GM12878 (cell line): ENCODE measurements around the gene PDE11A. TPM values are rescaled to one million over a fixed set of nuclear protein-coding genes. Genes with fewer than 3 reads are reported as not detected.

ENCODE experiments used
- ATAC-seq: fragments of 200-7000 bp; cut with Tn5 transposase; 3 replicates; pipeline ENCODE4 v1.9.1; 2020; ENCODE audit warnings: mild to moderate bottlenecking, moderate library complexity
- BruUV-seq: library from RNA; stranded (reverse); fragments of 400-500 nt; replicated peaks from 2 replicates; lab custom pipeline; 2021; lab: Mats Ljungman, UMichigan
- CTCF ChIA-PET: fragments of 300-600 bp; sonication (Branson Sonifier 250); formaldehyde crosslinking; extraction: SDS; loops from one replicate; lab custom pipeline; 2021; ENCODE audit warnings: inconsistent platforms; lab: Yijun Ruan, JAX
- POLR2A ChIA-PET: fragments of 350-600 bp; formaldehyde crosslinking; extraction: SDS; loops from one replicate; lab custom pipeline; 2021; ENCODE audit warnings: inconsistent platforms; lab: Charles Lee
- RAD21 ChIA-PET: fragments of 300-600 bp; sonication (Branson Sonifier 250); formaldehyde crosslinking; loops from one replicate; lab custom pipeline; 2023; ENCODE audit warnings: antibody characterized with exemption; ENCODE audit not compliant: unreplicated experiment; lab: Charles Lee
- SMC1A ChIA-PET: fragments of 300-600 bp; sonication (Branson Sonifier 250); formaldehyde crosslinking; loops from one replicate; lab custom pipeline; 2023; ENCODE audit not compliant: unreplicated experiment, uncharacterized antibody; lab: Charles Lee
- DNase-seq: peaks from one replicate; pipeline ENCODE4 v3.0.0-alpha.2; 2011; ENCODE audit warnings: low read depth, low spot score
- FAIRE-seq: peaks from 3 replicates; lab custom pipeline; 2011; peaks lifted over from hg19 to GRCh38; lab: Jason Lieb, UNC
- H2AFZ ChIP-seq: 2 replicates; pipeline ENCODE4 v1.6.0; 2011; ENCODE audit warnings: low read depth, low read length, control low read depth; ENCODE audit not compliant: control insufficient read depth
- H3K27ac ChIP-seq: 2 replicates; pipeline ENCODE4 v1.5.1; 2011; ENCODE audit warnings: control low read depth; ENCODE audit not compliant: control insufficient read depth, insufficient read depth
- H3K27me3 ChIP-seq, 2 experiments: replicated peaks in 1 of 2; 2 replicates each; pipeline versions ENCODE4 v1.6.0 to v1.6.1; 2011; ENCODE audit warnings: low read length in 1 of 2; ENCODE audit not compliant: control insufficient read depth in 2 of 2, insufficient read depth in 2 of 2
- H3K36me3 ChIP-seq, 2 experiments: 2 replicates each; pipeline ENCODE4 v1.5.1; 2011; ENCODE audit warnings: low read length in 1 of 2; ENCODE audit not compliant: control insufficient read depth in 2 of 2, insufficient read depth in 2 of 2
- H3K4me1 ChIP-seq: 2 replicates; pipeline ENCODE4 v1.6.1; 2011; ENCODE audit warnings: mild to moderate bottlenecking, low read length, moderate library complexity, mixed read lengths; ENCODE audit not compliant: control insufficient read depth, insufficient read depth
- H3K4me2 ChIP-seq: 2 replicates; pipeline ENCODE4 v1.6.0; 2011; ENCODE audit warnings: control low read depth; ENCODE audit not compliant: control insufficient read depth, insufficient read depth
- H3K4me3 ChIP-seq: fragments of 200-600 bp; sonication (generic); 2 replicates; pipeline ENCODE4 v1.5.1; 2016
- H3K79me2 ChIP-seq: 2 replicates; pipeline ENCODE4 v1.6.0; 2011; ENCODE audit warnings: low read length; ENCODE audit not compliant: control insufficient read depth, insufficient read depth
- H3K9ac ChIP-seq: 2 replicates; pipeline ENCODE4 v1.8.0; 2011; ENCODE audit warnings: low read length, control low read depth, mixed read lengths; ENCODE audit not compliant: control insufficient read depth, insufficient read depth
- H3K9me3 ChIP-seq: replicated peaks from 3 replicates; pipeline ENCODE4 v1.5.1; 2011; ENCODE audit warnings: mild to moderate bottlenecking, low read length; ENCODE audit not compliant: control insufficient read depth, insufficient read depth
- H4K20me1 ChIP-seq: 2 replicates; pipeline ENCODE4 v1.6.0; 2011; ENCODE audit not compliant: control insufficient read depth, insufficient read depth
- IKZF2 ChIP-seq, 2 experiments: fragments of 450-650 bp; IDR thresholded peaks; 2 replicates each; pipeline ENCODE4 v1.6.1; 2017; ENCODE audit warnings: mild to moderate bottlenecking in 2 of 2, moderate library complexity in 2 of 2
- KDM1A ChIP-seq: fragments of 200-600 bp; sonication (generic); IDR thresholded peaks from 2 replicates; pipeline ENCODE4 v1.6.1; 2016; ENCODE audit warnings: borderline replicate concordance
- LARP7 ChIP-seq: fragments of 450-650 bp; IDR thresholded peaks from 2 replicates; pipeline ENCODE4 v1.6.1; 2017; ENCODE audit warnings: mild to moderate bottlenecking
- POLR2AphosphoS5 ChIP-seq: IDR thresholded peaks from 2 replicates; pipeline ENCODE4 v1.6.1; 2011; ENCODE audit warnings: mild to moderate bottlenecking, low read length, inconsistent platforms
- REST ChIP-seq: IDR thresholded peaks from 2 replicates; pipeline ENCODE4 v1.6.1; 2012; ENCODE audit warnings: mild to moderate bottlenecking, low read depth, low read length
- RUNX3 ChIP-seq: IDR thresholded peaks from 2 replicates; pipeline ENCODE4 v1.6.1; 2012; ENCODE audit warnings: low read length, inconsistent platforms
- SKIL ChIP-seq: fragments of 450-650 bp; IDR thresholded peaks from 2 replicates; pipeline ENCODE4 v1.6.1; 2017; ENCODE audit warnings: mild to moderate bottlenecking, low read depth, inconsistent platforms; ENCODE audit not compliant: poor library complexity, severe bottlenecking
- SPI1 ChIP-seq: IDR thresholded peaks from 2 replicates; pipeline ENCODE4 v1.6.1; 2011; ENCODE audit warnings: low read depth, mild to moderate bottlenecking, low read length, moderate library complexity, borderline replicate concordance; ENCODE audit not compliant: insufficient read depth
- TCF12 ChIP-seq: IDR thresholded peaks from 2 replicates; pipeline ENCODE4 v1.6.1; 2011; ENCODE audit warnings: low read depth, mild to moderate bottlenecking, low read length
- YY1 ChIP-seq: IDR thresholded peaks from 2 replicates; pipeline ENCODE4 v1.6.1; 2011; ENCODE audit warnings: low read depth, mild to moderate bottlenecking, low read length
- WGBS: methylation state at CpG from one replicate; pipeline ENCODE4 v1.1.6; 2016; ENCODE audit warnings: low lambda C conversion rate; ENCODE audit not compliant: insufficient replicate concordance, insufficient coverage; ENCODE audit errors: missing lambda C conversion rate; 5-methylcytosine and 5-hydroxymethylcytosine counted together
- in situ Hi-C: fragments of 300-500 bp; cut with MboI; formaldehyde crosslinking; loops from 9 replicates; pipeline ENCODE4 v1.14.3; 2018; ENCODE audit warnings: mixed read lengths
- intact Hi-C: fragments of 100-400 bp; cut with micrococcal nuclease; formaldehyde crosslinking; loops from one replicate; pipeline ENCODE4 v1.14.2; 2022; ENCODE audit not compliant: unreplicated experiment
- polyA plus RNA-seq, 11 experiments: library from polyadenylated mRNA; depleted of rRNA in 4 of 11; unstranded in 6 of 11; stranded (reverse) in 5 of 11; fragments of >200 nt; fragmentation: Nextera tagmentation in 4 of 11; fragmentation: Illumina TruSeq in 1 of 11; extraction: Ambion mirVana in 4 of 11; extraction: Trizol in 1 of 11; gene quantifications; 1 replicate in 1 of 11; 2 replicates in 10 of 11; pipeline versions ENCODE4 v1.2.1 to v1.2.3, GENCODE V29; 2011 to 2016; ENCODE audit warnings: inconsistent platforms in 2 of 11, missing spikeins in 2 of 11, low read depth in 1 of 11
- total RNA-seq, 4 experiments: library from RNA; depleted of rRNA in 3 of 4; stranded (reverse); fragments of >200 nt in 3 of 4; fragmentation: Illumina TruSeq in 1 of 4; extraction: Trizol in 1 of 4; gene quantifications; 2 replicates each; pipeline versions ENCODE4 v1.2.1 to v1.2.3, GENCODE V29; 2013 to 2021
- TF ChIP-seq, protein P1 (sequence below): fragments of 150-350 bp; IDR thresholded peaks from 2 replicates; pipeline ENCODE4 v1.6.1; 2014; ENCODE audit warnings: mild to moderate bottlenecking, low read depth, low read length

The PDE11A gene
- total and polyA plus RNA-seq, 10 of the 15 experiments (the other 5 are each of a cell fraction or from before 2014, with no cell fraction given) = 0.01 to 0.17 (median 0.06) TPM; not detected in 5

DNA sequence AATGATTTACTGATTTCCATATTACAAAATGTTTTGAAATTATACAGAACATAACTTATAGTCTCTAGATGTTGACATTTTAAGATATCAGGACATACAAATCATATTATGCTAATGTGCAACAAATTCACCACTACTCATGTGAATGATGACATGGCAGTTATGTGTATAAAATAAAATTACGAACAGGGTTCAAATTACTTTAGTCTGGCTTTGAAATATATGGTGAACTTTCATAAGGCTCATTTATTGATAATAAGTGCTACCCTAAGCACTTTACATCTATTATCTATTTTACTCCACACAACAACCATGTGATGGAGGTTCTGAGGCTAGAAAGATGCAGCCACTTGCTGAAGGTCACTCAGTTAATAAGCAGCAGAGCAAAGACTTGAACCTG, 62.8 kb downstream of the PDE11A start:
- no peak for ATAC-seq
- intact Hi-C loops (no loop called here), in situ Hi-C loops (no loop called here)
- H3K9ac ChIP-seq = no peak overlapping the region
- no peak overlapping the region for H3K4me2 ChIP-seq
- no peak overlapping the region for H3K4me3 ChIP-seq
- no peak overlapping the region for H3K27ac ChIP-seq
- H3K27me3 ChIP-seq = no peaks in the 10 kb centered on the region
- CTCF ChIA-PET = no interaction called here
- no peak overlapping the region for H2AFZ ChIP-seq
- no peak for DNase-seq
- SMC1A ChIA-PET = no interaction called here
- no peaks in the 10 kb centered on the region for H4K20me1 ChIP-seq
- RAD21 ChIA-PET = no interaction called here
- no peaks in the 10 kb centered on the region for H3K9me3 ChIP-seq
- 0% methylated on average over 1 of the region's 1 CpG for WGBS
- POLR2A ChIA-PET = no interaction called here
- no peaks in the 10 kb centered on the region for H3K79me2 ChIP-seq
- no TSS peak for BruUV-seq
- no peak for TF ChIP-seq SKIL
- TF ChIP-seq POLR2AphosphoS5 = no peak
- TF ChIP-seq, protein P1, sequence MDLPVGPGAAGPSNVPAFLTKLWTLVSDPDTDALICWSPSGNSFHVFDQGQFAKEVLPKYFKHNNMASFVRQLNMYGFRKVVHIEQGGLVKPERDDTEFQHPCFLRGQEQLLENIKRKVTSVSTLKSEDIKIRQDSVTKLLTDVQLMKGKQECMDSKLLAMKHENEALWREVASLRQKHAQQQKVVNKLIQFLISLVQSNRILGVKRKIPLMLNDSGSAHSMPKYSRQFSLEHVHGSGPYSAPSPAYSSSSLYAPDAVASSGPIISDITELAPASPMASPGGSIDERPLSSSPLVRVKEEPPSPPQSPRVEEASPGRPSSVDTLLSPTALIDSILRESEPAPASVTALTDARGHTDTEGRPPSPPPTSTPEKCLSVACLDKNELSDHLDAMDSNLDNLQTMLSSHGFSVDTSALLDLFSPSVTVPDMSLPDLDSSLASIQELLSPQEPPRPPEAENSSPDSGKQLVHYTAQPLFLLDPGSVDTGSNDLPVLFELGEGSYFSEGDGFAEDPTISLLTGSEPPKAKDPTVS = no peak
- TF ChIP-seq IKZF2 (IDR thresholded peaks at IDR 0.05) = no peak
- TF ChIP-seq SPI1 = no peak
- TF ChIP-seq TCF12 = no peak
- TF ChIP-seq KDM1A = no peak
- TF ChIP-seq LARP7 = no peak
- no peak for TF ChIP-seq REST
- TF ChIP-seq YY1 = no peak
- no peak for TF ChIP-seq RUNX3
- no peaks in the 10 kb centered on the region for H3K4me1 ChIP-seq
- no peaks in the 10 kb centered on the region for H3K36me3 ChIP-seq
- FAIRE-seq = no peak
